Suprapubic skin (tissue), 4 donors: ENCODE measurements around the gene KLF9. TPM values are rescaled to one million over a fixed set of nuclear protein-coding genes. Genes with fewer than 3 reads are reported as not detected.

Experiments used
- DNase-seq, 2 donors: peaks; one replicate each; pipeline ENCODE4 v3.0.0-alpha.2; 2019; ENCODE audit warnings: low spot score in 2 of 2
- H3K27ac ChIP-seq: fragments of 200-600 bp; sonication (generic); one replicate; pipeline ENCODE4 v1.5.1; 2019
- H3K27me3 ChIP-seq: fragments of 200-600 bp; sonication (generic); one replicate; pipeline ENCODE4 v1.5.1; 2019
- H3K36me3 ChIP-seq: fragments of 200-600 bp; sonication (generic); one replicate; pipeline ENCODE4 v1.5.1; 2019
- H3K4me1 ChIP-seq: fragments of 200-600 bp; sonication (generic); one replicate; pipeline ENCODE4 v1.5.1; 2019
- H3K4me3 ChIP-seq: fragments of 200-600 bp; sonication (generic); one replicate; pipeline ENCODE4 v1.5.1; 2019; ENCODE audit warnings: mild to moderate bottlenecking
- H3K9me3 ChIP-seq: fragments of 200-600 bp; sonication (generic); one replicate; pipeline ENCODE4 v1.5.1; 2019
- CTCF ChIP-seq, 2 donors: fragments of 200-600 bp in 1 of 2; fragments of 450-650 bp in 1 of 2; sonication (generic) in 1 of 2; IDR thresholded peaks; one replicate each; pipeline ENCODE4 v1.5.1; 2016 to 2019; ENCODE audit warnings: antibody characterized with exemption in 2 of 2, mild to moderate bottlenecking in 1 of 2, moderate library complexity in 1 of 2
- EP300 ChIP-seq: sonication (generic); formaldehyde crosslinking; IDR thresholded peaks from one replicate; pipeline ENCODE4 v1.6.1; 2017; ENCODE audit warnings: antibody characterized with exemption
- POLR2A ChIP-seq, 2 donors: fragments of 450-650 bp; IDR thresholded peaks; one replicate each; pipeline ENCODE4 v1.6.1; 2017; ENCODE audit warnings: antibody characterized with exemption in 2 of 2, mild to moderate bottlenecking in 2 of 2, moderate library complexity in 2 of 2
- POLR2AphosphoS5 ChIP-seq, 3 donors: sonication (generic); formaldehyde crosslinking; IDR thresholded peaks; one replicate each; pipeline ENCODE4 v1.6.1; 2017; ENCODE audit warnings: antibody characterized with exemption in 3 of 3
- WGBS: methylation state at CpG from one replicate; pipeline ENCODE4 v1.1.5; 2018; 5-methylcytosine and 5-hydroxymethylcytosine counted together
- total RNA-seq, 4 donors: library from RNA; depleted of rRNA; stranded (reverse); fragments of >200 nt; gene quantifications; one replicate each; pipeline ENCODE4 v1.1.0, GENCODE V29; 2016

Gene KLF9
- total RNA-seq, 4 donors from 2014 or later: 90.0 to 118 (median 109) TPM

- no peaks in the 10 kb centered on the region for H3K36me3 ChIP-seq
- H3K27me3 ChIP-seq: no peaks in the 10 kb centered on the region
- H3K9me3 ChIP-seq: no peaks in the 10 kb centered on the region
- no peak overlapping the region for H3K27ac ChIP-seq
- DNase-seq: no peak
- TF ChIP-seq POLR2A (IDR thresholded peaks at IDR 0.05) (no peak), EP300 (no peak), POLR2AphosphoS5 (IDR thresholded peaks at IDR 0.05) (no peak), CTCF (IDR thresholded peaks at IDR 0.05) (no peak)
- 93% methylated on average over 3 of the region's 3 CpGs for WGBS
- peaks cover 4% of the 10 kb centered on the region for H3K4me1 ChIP-seq
- no peak overlapping the region for H3K4me3 ChIP-seq
Observed at GRCh38 chr9:70452365-70452764, 37.9 kb upstream of the KLF9 start.

- Histone ChIP-seq H3K27me3 (no peaks in the 10 kb centered on the region), H3K4me3 (no peak overlapping the region), H3K4me1 (peaks cover 4% of the 10 kb centered on the region), H3K9me3 (no peaks in the 10 kb centered on the region), H3K36me3 (no peaks in the 10 kb centered on the region), H3K27ac (no peak overlapping the region)
- 89% methylated on average over 5 of the region's 5 CpGs for WGBS
- TF ChIP-seq EP300: no peak
- no peak for TF ChIP-seq CTCF (IDR thresholded peaks at IDR 0.05)
- DNase-seq: no peak
Observed at GRCh38 chr9:70451765-70452164, 37.3 kb upstream of the KLF9 start.

- no peaks in the 10 kb centered on the region for H3K4me1 ChIP-seq
- 89% methylated on average over 5 of the region's 5 CpGs for WGBS
Observed at GRCh38 chr9:70450738-70451137, 36.3 kb upstream of the KLF9 start.

DNA sequence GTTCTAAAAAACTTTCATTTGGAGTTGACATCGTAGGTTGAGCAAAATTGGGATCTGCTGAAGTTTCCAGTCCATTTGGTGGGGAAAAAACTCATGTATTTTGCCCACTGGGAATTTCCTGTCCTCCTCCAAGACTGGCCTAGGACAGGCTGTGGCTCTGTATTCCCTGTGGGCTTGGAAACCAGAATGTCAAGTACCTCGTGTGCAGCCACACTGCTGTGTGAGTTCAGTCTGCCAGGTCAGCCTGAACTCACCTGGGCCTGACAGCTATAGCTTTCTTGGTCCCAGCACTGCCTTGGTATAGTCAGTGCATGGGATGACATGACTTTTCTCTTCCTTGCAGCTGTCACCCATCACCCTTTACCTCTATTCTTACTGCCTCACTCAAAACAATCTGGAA, 35.0 kb upstream of the KLF9 start:
- no peaks in the 10 kb centered on the region for H3K36me3 ChIP-seq
- H3K27me3 ChIP-seq: no peaks in the 10 kb centered on the region
- H3K9me3 ChIP-seq: no peaks in the 10 kb centered on the region
- TF ChIP-seq EP300 (no peak), POLR2AphosphoS5 (IDR thresholded peaks at IDR 0.05) (no peak), CTCF (IDR thresholded peaks at IDR 0.05) (no peak), POLR2A (IDR thresholded peaks at IDR 0.05) (no peak)
- WGBS: 72% methylated on average over 2 of the region's 2 CpGs
- H3K4me3 ChIP-seq: no peak overlapping the region
- no peaks in the 10 kb centered on the region for H3K4me1 ChIP-seq
- no peak for DNase-seq
- H3K27ac ChIP-seq: no peak overlapping the region

More at GRCh38 chr9:70450738-70451137, 36.3 kb upstream of the KLF9 start:
- TF ChIP-seq POLR2A (IDR thresholded peaks at IDR 0.05) (no peak), EP300 (no peak), CTCF (IDR thresholded peaks at IDR 0.05) (no peak), POLR2AphosphoS5 (IDR thresholded peaks at IDR 0.05) (no peak)
- Histone ChIP-seq H3K4me3 (no peak overlapping the region), H3K27me3 (no peaks in the 10 kb centered on the region), H3K9me3 (no peaks in the 10 kb centered on the region), H3K36me3 (no peaks in the 10 kb centered on the region), H3K27ac (no peak overlapping the region)
- no peak for DNase-seq

GRCh38 chr9:70448919-70449318, 34.5 kb upstream of the KLF9 start:
- no peak for DNase-seq
- Histone ChIP-seq H3K27ac (no peak overlapping the region), H3K36me3 (no peaks in the 10 kb centered on the region), H3K4me1 (no peaks in the 10 kb centered on the region), H3K4me3 (no peak overlapping the region), H3K9me3 (no peaks in the 10 kb centered on the region), H3K27me3 (no peaks in the 10 kb centered on the region)
- 90% methylated on average over 1 of the region's 1 CpG for WGBS
- TF ChIP-seq POLR2AphosphoS5 (IDR thresholded peaks at IDR 0.05) (no peak), CTCF (IDR thresholded peaks at IDR 0.05) (no peak), EP300 (no peak), POLR2A (IDR thresholded peaks at IDR 0.05) (no peak)
